Tibial artery (tissue), 4 donors: ENCODE results near the gene SORCS2.

Experiments
- DNase-seq, 2 donors: peaks; one replicate each; pipeline ENCODE4 v3.0.0-alpha.2; 2019
- H3K27ac ChIP-seq, 2 donors: fragments of 200-600 bp; sonication (generic) in 1 of 2; 1 replicate in 1 of 2; 2 replicates in 1 of 2; pipeline ENCODE4 v1.5.1; 2018 to 2019; ENCODE audit warnings: mild to moderate bottlenecking in 1 of 2
- H3K27me3 ChIP-seq, 2 donors: fragments of 200-600 bp; sonication (generic) in 1 of 2; one replicate each; pipeline versions ENCODE4 v1.5.1 to v1.6.0; 2016 to 2019
- H3K36me3 ChIP-seq, 3 donors: fragments of 200-600 bp; sonication (generic) in 2 of 3; one replicate each; pipeline ENCODE4 v1.5.1; 2016 to 2019; ENCODE audit warnings: mild to moderate bottlenecking in 2 of 3
- H3K4me1 ChIP-seq, 4 donors: fragments of 200-600 bp; sonication (generic) in 2 of 4; 1 replicate in 3 of 4; 2 replicates in 1 of 4; pipeline ENCODE4 v1.5.1; 2016 to 2019
- H3K4me3 ChIP-seq, 2 donors: fragments of 200-600 bp; sonication (generic) in 1 of 2; 1 replicate in 1 of 2; 2 replicates in 1 of 2; pipeline ENCODE4 v1.5.1; 2018 to 2019; ENCODE audit warnings: mild to moderate bottlenecking in 2 of 2
- H3K9me3 ChIP-seq, 3 donors: fragments of 200-600 bp; sonication (generic) in 1 of 3; one replicate each; pipeline ENCODE4 v1.5.1; 2016 to 2019
- intact Hi-C: fragments of 100-400 bp; cut with DNase I; formaldehyde crosslinking; loops from one replicate; pipeline ENCODE4 v1.15.0; 2023; ENCODE audit warnings: low total_unique reads
- TF ChIP-seq, protein P1 (sequence below), 2 experiments: fragments of 200-600 bp in 1 of 2; fragments of 450-650 bp in 1 of 2; IDR thresholded peaks; one replicate each; pipeline ENCODE4 v1.5.1; 2017 to 2019; ENCODE audit warnings: antibody characterized with exemption in 2 of 2, mild to moderate bottlenecking in 1 of 2, moderate library complexity in 1 of 2

Gene SORCS2

DNA sequence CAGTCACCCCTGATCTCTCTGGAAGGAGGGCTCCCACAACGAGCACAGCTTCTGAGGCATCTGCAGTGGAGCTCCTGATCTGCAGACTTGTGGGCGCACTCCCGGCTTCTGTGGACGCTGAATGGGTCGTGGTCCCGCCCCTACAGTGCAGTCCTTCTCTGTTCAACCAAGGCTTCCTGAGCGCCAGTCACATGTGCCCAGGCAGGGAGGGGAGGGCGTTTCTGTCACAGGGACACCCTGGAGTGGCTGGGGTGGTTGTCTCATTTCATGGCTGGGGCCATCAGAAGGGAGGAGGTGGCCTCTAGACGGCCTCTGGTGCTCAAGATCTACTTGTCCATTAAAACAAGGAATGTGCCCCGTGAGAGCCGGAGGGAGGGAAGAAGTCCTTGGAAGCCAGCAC is 309.5 kb downstream of the SORCS2 start:
- intact Hi-C loops, result no loop called here
- peaks cover 0 to 10% of the 10 kb centered on the region in 2 donors for H3K27me3 ChIP-seq
- H3K36me3 ChIP-seq, result no peaks in the 10 kb centered on the region
- H3K27ac ChIP-seq, result no peak overlapping the region
- no peaks in the 10 kb centered on the region for H3K9me3 ChIP-seq
- no peak for DNase-seq
- peaks cover 0 to 2% (median 0%) of the 10 kb centered on the region in 4 donors for H3K4me1 ChIP-seq
- TF ChIP-seq, protein P1, sequence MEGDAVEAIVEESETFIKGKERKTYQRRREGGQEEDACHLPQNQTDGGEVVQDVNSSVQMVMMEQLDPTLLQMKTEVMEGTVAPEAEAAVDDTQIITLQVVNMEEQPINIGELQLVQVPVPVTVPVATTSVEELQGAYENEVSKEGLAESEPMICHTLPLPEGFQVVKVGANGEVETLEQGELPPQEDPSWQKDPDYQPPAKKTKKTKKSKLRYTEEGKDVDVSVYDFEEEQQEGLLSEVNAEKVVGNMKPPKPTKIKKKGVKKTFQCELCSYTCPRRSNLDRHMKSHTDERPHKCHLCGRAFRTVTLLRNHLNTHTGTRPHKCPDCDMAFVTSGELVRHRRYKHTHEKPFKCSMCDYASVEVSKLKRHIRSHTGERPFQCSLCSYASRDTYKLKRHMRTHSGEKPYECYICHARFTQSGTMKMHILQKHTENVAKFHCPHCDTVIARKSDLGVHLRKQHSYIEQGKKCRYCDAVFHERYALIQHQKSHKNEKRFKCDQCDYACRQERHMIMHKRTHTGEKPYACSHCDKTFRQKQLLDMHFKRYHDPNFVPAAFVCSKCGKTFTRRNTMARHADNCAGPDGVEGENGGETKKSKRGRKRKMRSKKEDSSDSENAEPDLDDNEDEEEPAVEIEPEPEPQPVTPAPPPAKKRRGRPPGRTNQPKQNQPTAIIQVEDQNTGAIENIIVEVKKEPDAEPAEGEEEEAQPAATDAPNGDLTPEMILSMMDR (IDR thresholded peaks at IDR 0.05), result no peak
- no peak overlapping the region for H3K4me3 ChIP-seq

DNA sequence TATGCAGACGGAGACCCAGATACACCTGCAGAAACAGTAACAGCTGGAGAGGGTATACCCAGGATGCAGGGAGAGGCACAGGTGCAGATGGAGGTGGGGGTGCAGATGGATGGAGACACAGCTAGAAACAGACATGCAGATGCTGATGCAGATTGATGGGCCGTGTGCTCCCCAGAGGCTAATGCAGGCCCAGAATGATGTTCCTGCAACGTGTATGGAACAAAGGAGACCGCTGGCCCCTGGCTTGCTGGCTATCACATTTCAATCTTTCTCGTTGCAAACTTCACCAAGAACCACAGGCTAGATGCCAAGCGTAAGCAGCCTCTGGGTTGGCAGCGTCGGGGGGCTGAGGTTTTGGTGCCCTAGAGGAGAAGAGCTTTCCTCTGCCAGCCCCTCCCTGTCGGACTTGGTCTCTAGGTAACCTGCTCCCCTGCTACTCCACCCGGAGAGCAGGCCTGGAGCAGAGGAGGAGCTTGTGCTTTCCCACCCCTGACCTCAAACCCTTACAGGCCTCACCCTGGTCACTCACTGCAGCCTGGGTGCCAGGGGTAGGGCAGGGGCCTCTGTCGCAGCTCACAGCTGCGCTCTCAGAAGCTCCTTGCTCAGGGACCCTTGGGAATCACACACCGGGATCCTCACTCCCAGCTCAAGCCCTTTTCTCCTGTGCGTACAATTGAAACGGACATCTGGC is 311.4 kb downstream of the SORCS2 start:
- Histone ChIP-seq H3K4me1 (peaks cover 0 to 20% (median 7%) of the 10 kb centered on the region in 4 donors), H3K9me3 (no peaks in the 10 kb centered on the region), H3K4me3 (no peak overlapping the region), H3K36me3 (no peaks in the 10 kb centered on the region), H3K27me3 (peaks cover 0 to 10% of the 10 kb centered on the region in 2 donors), H3K27ac (no peak overlapping the region)
- intact Hi-C loops, result no loop called here
- TF ChIP-seq, protein P1 (IDR thresholded peaks at IDR 0.05), result no peak
- no peak for DNase-seq

DNA sequence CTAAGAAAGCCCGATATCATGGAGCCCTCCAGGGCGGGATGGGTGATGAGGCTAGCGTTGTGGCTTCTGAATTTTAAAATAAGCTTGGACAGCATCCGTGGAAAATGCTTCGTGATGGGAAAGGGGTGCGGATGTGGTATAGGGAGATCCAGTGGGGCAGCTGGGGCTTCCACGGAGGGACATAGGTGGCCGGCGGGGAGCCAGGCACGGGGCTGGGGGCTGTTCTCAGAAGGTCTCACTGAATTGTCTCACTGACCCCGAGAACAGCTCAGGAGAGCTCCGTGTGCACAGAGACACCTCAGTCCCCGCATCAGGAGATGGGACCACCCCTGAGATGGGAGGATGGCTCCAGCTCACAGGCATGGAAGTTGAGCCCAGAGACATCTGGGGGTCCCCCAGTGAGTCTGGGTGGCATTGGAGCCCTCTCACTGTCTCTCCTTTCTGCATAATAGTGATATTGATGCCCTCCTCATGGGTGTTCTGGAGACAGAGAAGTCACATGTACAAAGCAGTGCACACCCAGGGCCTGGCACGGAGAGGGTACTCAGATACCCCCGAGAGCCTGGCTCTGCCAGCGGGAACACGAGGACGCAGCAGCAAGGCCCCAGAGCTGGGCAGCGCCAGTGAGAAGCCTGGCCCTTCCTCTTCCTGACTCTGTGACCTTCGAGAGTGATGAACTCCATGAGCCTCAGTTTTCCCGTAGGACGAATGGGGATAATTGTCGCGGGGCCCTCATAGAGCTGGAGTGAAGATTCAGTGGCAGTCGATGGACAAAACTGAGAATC is 313.0 kb downstream of the SORCS2 start:
- DNase-seq, result no peak
- H3K4me3 ChIP-seq, result no peak overlapping the region

DNA sequence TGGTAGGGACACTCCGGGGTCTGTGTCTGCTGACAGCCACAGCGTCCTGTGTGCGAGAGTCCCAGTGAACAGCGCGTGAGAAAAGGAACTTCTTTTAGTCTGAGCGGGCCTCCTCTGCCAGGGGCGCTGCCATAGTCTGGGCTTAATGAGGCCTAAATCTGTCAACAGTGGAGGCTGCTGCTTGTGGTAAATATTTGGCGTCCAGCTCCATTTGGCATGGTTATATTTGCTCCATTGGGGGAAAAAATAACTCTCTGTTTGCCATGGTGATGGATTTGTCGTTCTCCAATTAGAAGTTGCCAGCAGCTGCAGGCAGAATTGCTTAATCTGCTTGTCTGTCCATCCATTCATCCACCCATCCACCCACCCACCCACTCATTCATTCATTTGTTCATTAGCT is 313.8 kb downstream of the SORCS2 start:
- Histone ChIP-seq H3K4me1 (peaks cover 0 to 24% (median 8%) of the 10 kb centered on the region in 4 donors), H3K4me3 (no peak overlapping the region), H3K9me3 (no peaks in the 10 kb centered on the region), H3K36me3 (no peaks in the 10 kb centered on the region), H3K27ac (no peak overlapping the region), H3K27me3 (no peaks in the 10 kb centered on the region)
- no peak for DNase-seq
- TF ChIP-seq, protein P1 (IDR thresholded peaks at IDR 0.05), result no peak
- intact Hi-C loops, result no loop called here

More for the DNA sequence above, 313.0 kb downstream of the SORCS2 start:
- Histone ChIP-seq H3K27ac (no peak overlapping the region), H3K4me1 (peaks cover 0 to 24% (median 8%) of the 10 kb centered on the region in 4 donors), H3K9me3 (no peaks in the 10 kb centered on the region), H3K27me3 (peaks cover 0 to 3% of the 10 kb centered on the region in 2 donors), H3K36me3 (no peaks in the 10 kb centered on the region)
- intact Hi-C loops, result no loop called here
- TF ChIP-seq, protein P1 (IDR thresholded peaks at IDR 0.05), result no peak

DNA sequence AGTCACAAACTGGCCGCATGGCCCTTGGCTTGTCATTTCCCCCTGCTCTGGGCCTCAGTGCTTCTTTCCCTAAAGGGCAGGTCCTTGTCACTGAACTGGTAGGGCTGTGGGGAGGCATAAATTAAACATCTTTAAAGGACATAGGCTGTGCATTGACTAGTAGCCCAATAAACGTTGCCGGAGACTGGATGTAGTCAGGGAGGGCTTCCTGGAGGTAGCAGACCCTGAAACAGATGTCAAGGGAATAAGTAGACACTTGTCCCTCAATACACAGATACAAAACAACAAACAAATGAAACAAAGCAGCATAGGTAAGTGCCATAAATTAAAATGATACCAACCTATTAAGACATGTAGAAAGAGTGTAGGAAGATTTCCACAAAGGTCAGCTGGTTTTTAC is 314.2 kb downstream of the SORCS2 start:
- Histone ChIP-seq H3K27ac (no peak overlapping the region), H3K27me3 (no peaks in the 10 kb centered on the region), H3K4me1 (peaks cover 0 to 24% (median 8%) of the 10 kb centered on the region in 4 donors), H3K9me3 (no peaks in the 10 kb centered on the region), H3K4me3 (no peak overlapping the region), H3K36me3 (no peaks in the 10 kb centered on the region)
- TF ChIP-seq, protein P1 (IDR thresholded peaks at IDR 0.05), result no peak
- DNase-seq, result no peak
- intact Hi-C loops, result no loop called here
